NCI-H1694 (cell line): ENCODE measurements around the gene SMARCAL1.
A peak's percentile ranks its signal among the peaks of the same experiment; 100 is the strongest.

Source experiments
- DNase-seq: peaks from one replicate; lab custom pipeline; 2025; lab: John Stamatoyannopoulos, UW

SMARCAL1 gene

GRCh38 chr2:216426938-216427337 lies 14.7 kb downstream of the SMARCAL1 start:
- no peak for DNase-seq

- no peak for DNase-seq
Observed at GRCh38 chr2:216428618-216429350, 16.5 kb downstream of the SMARCAL1 start.

GRCh38 chr2:216429428-216429827 lies 17.1 kb downstream of the SMARCAL1 start:
- no peak for DNase-seq

- peak; percentile 26 for DNase-seq
Observed at GRCh38 chr2:216430811-216431530, 18.7 kb downstream of the SMARCAL1 start.

GRCh38 chr2:216431531-216431856 lies 19.2 kb downstream of the SMARCAL1 start:
- no peak for DNase-seq

- DNase-seq, result no peak
Observed at GRCh38 chr2:216436383-216436782, 24.1 kb downstream of the SMARCAL1 start.

GRCh38 chr2:216441308-216442010 lies 29.2 kb downstream of the SMARCAL1 start:
- DNase-seq, result no peak

- DNase-seq, result no peak
Observed at GRCh38 chr2:216445501-216445900, 33.2 kb downstream of the SMARCAL1 start.

- DNase-seq, result no peak
Observed at GRCh38 chr2:216446343-216446742, 34.1 kb downstream of the SMARCAL1 start.

GRCh38 chr2:216447293-216447692 lies 35.0 kb downstream of the SMARCAL1 start:
- no peak for DNase-seq

- DNase-seq, result no peak
Observed at GRCh38 chr2:216448829-216449228, 36.5 kb downstream of the SMARCAL1 start.

- DNase-seq, result no peak
Observed at GRCh38 chr2:216450346-216450745, 38.1 kb downstream of the SMARCAL1 start.

GRCh38 chr2:216450784-216451183 lies 38.5 kb downstream of the SMARCAL1 start:
- DNase-seq, result no peak

GRCh38 chr2:216453955-216454614 lies 41.8 kb downstream of the SMARCAL1 start:
- no peak for DNase-seq

- DNase-seq, result no peak
Observed at GRCh38 chr2:216463148-216463547, 50.9 kb downstream of the SMARCAL1 start.

GRCh38 chr2:216464104-216464720 lies 51.9 kb downstream of the SMARCAL1 start:
- no peak for DNase-seq

- no peak for DNase-seq
Observed at GRCh38 chr2:216465579-216466195, 53.4 kb downstream of the SMARCAL1 start.

GRCh38 chr2:216467845-216468244 lies 55.6 kb downstream of the SMARCAL1 start:
- DNase-seq, result no peak

GRCh38 chr2:216469661-216470060 lies 57.4 kb downstream of the SMARCAL1 start:
- no peak for DNase-seq

- no peak for DNase-seq
Observed at GRCh38 chr2:216473187-216473586, 60.9 kb downstream of the SMARCAL1 start.

GRCh38 chr2:216474925-216475670 lies 62.8 kb downstream of the SMARCAL1 start:
- no peak for DNase-seq
